HFFc6 (cell line): Measurements from ENCODE around the gene MLST8. TPM values are rescaled to one million over a fixed set of nuclear protein-coding genes. Genes with fewer than 3 reads are reported as not detected.

Source experiments
- DNase-seq: peaks from one replicate; pipeline ENCODE4 v3.0.0-alpha.2; 2018
- H3K27ac Mint-ChIP-seq: 2 replicates; pipeline ENCODE4 v1.8.0; 2020; ENCODE audit warnings: mild to moderate bottlenecking, mixed read lengths
- H3K27me3 Mint-ChIP-seq: 2 replicates; pipeline ENCODE4 v1.8.0; 2021; ENCODE audit warnings: mild to moderate bottlenecking, moderate library complexity, mixed read lengths; ENCODE audit not compliant: insufficient read depth
- H3K36me3 Mint-ChIP-seq: 2 replicates; pipeline ENCODE4 v1.8.0; 2021; ENCODE audit warnings: low read depth, mixed read lengths
- H3K4me1 Mint-ChIP-seq: 2 replicates; pipeline ENCODE4 v1.8.0; 2020; ENCODE audit warnings: low read depth, mixed read lengths
- H3K4me3 Mint-ChIP-seq: 2 replicates; pipeline ENCODE4 v1.8.0; 2020; ENCODE audit warnings: mild to moderate bottlenecking, moderate library complexity, mixed read lengths
- H3K9me3 Mint-ChIP-seq: 2 replicates; pipeline ENCODE4 v1.8.0; 2020; ENCODE audit warnings: mild to moderate bottlenecking, mixed read lengths
- total RNA-seq, 6 experiments: library from RNA; stranded (reverse); fragmentation: NEBNext Ultra II Directional; extraction: Animal tissue kit (Norgen Biotek cat#: 25700); gene quantifications; 2 replicates in 1 of 6; 3 replicates in 5 of 6; pipeline ENCODE4 v1.2.3, GENCODE V29; 2021
- TF ChIP-seq, protein P1 (sequence below): fragments of 200-600 bp; sonication (generic); IDR thresholded peaks from 2 replicates; pipeline ENCODE4 v1.5.0; 2021; ENCODE audit warnings: antibody characterized with exemption, mild to moderate bottlenecking

Gene MLST8
- total RNA-seq, 6 experiments from 2014 or later, result 32.7 to 39.4 (median 37.5) TPM

DNA sequence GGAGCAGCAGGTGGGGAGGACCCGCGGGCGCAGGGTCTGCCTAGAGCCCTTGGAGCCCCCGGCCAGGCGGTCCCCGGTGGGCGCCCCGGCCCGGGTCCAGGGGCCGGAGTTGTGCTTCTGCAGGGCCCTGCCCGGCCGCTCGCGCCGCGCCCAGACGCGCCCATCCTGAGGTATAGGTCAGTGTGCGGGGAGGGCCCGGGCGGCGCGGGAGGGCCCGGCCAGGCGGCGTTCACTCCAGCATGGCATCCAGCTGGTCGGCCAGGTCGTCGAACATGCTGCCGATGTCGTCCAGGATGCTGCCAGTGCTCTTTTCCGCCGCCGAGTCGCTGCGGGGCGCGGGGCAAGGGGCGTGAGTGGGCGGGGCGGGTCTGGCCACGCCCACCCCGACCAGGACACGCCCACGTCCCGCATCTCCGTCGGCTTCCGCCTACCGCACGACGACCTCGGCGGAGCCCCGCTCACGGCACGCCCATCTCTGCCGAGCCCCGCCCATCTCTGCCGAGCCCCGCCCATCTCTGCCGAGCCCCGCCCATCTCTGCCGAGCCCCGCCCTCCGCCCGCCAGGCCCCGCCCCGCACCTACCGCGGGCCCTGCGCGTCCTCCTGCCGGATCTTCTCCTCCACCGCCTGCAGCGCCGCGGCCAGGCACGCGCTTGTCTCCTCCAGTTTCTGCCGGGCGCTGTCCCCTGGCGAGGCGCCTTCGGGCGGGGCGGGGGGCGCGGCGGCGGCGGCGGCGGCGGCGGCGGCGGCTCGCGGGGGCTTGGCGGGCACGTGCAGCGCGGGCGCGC is 26.7 kb upstream of the MLST8 start:
- H3K27ac Mint-ChIP-seq, result no peak overlapping the region
- TF ChIP-seq, protein P1, sequence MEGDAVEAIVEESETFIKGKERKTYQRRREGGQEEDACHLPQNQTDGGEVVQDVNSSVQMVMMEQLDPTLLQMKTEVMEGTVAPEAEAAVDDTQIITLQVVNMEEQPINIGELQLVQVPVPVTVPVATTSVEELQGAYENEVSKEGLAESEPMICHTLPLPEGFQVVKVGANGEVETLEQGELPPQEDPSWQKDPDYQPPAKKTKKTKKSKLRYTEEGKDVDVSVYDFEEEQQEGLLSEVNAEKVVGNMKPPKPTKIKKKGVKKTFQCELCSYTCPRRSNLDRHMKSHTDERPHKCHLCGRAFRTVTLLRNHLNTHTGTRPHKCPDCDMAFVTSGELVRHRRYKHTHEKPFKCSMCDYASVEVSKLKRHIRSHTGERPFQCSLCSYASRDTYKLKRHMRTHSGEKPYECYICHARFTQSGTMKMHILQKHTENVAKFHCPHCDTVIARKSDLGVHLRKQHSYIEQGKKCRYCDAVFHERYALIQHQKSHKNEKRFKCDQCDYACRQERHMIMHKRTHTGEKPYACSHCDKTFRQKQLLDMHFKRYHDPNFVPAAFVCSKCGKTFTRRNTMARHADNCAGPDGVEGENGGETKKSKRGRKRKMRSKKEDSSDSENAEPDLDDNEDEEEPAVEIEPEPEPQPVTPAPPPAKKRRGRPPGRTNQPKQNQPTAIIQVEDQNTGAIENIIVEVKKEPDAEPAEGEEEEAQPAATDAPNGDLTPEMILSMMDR, result no peak
- H3K36me3 Mint-ChIP-seq, result peaks cover 19% of the 10 kb centered on the region
- no peaks in the 10 kb centered on the region for H3K9me3 Mint-ChIP-seq
- H3K27me3 Mint-ChIP-seq, result peaks cover 6% of the 10 kb centered on the region
- H3K4me1 Mint-ChIP-seq, result no peaks in the 10 kb centered on the region
- no peak overlapping the region for H3K4me3 Mint-ChIP-seq
- no peak for DNase-seq

DNA sequence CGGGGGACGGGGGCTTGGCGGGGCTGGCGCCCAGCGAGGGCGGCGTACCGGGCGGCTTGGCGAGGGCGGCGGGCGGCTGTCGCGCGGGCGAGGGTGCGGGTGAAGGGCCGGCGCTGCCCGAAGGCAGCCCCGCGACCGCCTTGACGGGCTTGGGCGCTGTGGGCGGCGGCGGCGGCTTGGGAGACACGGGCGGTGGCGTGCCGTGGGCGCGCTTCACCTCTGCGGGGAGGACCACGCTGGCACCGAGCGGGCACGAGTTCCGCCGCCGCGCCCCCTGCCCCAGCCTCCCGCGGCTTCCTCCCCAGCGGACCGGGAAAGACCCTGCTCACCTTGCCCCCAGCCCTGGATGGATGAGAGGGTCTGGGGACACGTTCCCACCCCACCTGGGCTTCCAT is 26.1 kb upstream of the MLST8 start:
- no peak overlapping the region for H3K4me3 Mint-ChIP-seq
- TF ChIP-seq, protein P1, result no peak
- H3K9me3 Mint-ChIP-seq, result no peaks in the 10 kb centered on the region
- H3K27ac Mint-ChIP-seq, result no peak overlapping the region
- peaks cover 19% of the 10 kb centered on the region for H3K36me3 Mint-ChIP-seq
- H3K4me1 Mint-ChIP-seq, result no peaks in the 10 kb centered on the region
- DNase-seq, result no peak
- peaks cover 3% of the 10 kb centered on the region for H3K27me3 Mint-ChIP-seq

DNA sequence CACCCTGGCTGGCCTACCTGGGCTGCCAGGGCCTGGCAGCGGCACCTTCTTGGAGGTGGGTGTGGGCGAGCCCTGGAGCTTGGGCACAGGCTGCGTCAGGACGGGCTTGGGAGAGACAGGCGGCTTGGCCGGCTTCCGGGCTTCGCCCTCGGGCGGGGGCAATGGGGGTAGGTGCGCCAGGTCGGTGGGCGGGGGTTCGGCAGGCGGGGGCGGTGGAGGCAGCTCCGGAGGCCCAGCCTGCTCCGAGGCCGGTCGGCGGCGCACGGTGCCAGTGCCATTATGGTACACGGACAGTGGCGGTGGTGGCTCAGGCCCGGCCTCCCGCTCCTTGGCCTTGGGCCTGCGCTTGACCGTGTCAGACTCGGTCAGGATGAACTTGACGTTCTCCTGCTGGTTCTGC is 25.7 kb upstream of the MLST8 start:
- no peaks in the 10 kb centered on the region; the same call in none of the 2 replicates for H3K27me3 Mint-ChIP-seq

DNA sequence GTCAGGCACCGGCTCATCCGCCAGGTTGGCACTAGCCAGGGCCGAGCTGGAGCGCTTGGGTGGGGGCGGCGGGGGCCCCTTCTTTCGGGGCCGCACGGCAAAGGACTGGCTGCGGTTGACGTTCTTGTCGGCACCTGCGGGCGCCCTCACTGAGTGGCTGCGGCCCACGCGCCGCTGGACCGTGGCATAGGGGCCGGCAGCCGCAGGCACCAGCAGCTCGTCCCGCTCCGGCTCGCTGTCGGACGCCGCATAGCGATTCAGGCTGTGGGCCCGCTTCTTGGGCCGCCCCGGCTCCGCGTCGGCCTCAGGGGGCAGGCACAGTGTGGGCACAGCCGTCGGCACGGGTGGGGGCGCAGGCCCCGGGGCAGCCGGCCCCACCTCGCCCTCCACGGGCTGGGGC is 24.8 kb upstream of the MLST8 start:
- peaks cover 19% of the 10 kb centered on the region for H3K36me3 Mint-ChIP-seq
- H3K27me3 Mint-ChIP-seq, result no peaks in the 10 kb centered on the region; the same call in none of the 2 replicates
- no peak for DNase-seq
- TF ChIP-seq, protein P1, result no peak
- H3K4me1 Mint-ChIP-seq, result no peaks in the 10 kb centered on the region
- no peaks in the 10 kb centered on the region for H3K9me3 Mint-ChIP-seq
- H3K27ac Mint-ChIP-seq, result no peak overlapping the region
- H3K4me3 Mint-ChIP-seq, result no peak overlapping the region

More for the DNA sequence above, 25.7 kb upstream of the MLST8 start:
- TF ChIP-seq, protein P1, result no peak
- H3K36me3 Mint-ChIP-seq, result peaks cover 19% of the 10 kb centered on the region
- H3K4me1 Mint-ChIP-seq, result no peaks in the 10 kb centered on the region
- no peak overlapping the region for H3K27ac Mint-ChIP-seq
- no peak overlapping the region for H3K4me3 Mint-ChIP-seq
- no peak for DNase-seq
- H3K9me3 Mint-ChIP-seq, result no peaks in the 10 kb centered on the region

DNA sequence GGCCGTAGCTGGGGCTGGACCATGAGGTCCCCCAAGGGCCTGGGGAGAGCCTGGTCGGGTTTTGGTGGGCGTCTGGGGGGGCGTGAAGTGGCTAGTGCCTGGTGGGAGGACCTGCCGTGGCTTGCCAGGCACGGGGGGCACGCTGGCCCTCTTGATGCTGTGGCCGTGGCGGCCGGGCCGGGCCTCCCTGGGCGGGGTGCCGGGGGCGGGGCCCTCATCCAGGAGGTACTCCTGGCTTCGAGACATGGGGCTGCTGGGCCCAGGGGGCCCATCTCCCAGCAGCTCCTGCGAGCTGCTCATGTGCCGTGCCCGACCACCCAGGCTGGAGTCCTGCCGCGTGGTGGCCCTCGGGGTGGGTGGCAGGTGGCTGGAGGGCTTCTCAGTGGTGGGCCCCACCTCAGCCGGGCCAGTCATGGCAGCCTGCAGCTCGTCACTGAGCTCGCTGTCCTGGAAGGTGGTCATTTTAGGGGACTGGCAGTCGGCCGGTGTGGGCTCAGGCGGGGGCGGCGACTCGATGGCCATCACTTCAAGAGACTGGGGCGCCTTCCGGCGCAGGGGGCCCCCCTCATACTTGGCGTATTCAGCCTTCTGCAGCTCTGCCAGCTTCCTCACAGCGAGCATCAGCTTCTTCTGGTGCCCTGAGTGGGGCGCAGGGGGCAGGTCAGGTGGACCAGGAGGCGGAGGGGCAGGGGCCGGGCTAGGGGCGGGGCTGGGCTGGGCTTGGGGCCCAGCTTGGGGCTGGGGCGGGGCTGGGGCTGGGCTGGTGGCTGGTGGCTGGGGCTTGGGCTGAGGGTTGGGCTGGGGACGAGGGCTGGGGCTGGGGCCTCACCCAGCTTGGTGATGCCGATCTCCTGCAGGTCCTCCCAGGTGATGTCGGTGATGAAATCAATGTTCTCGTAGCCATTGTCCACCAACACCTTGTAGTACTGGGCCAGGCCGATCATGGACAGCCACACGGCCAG is 24.0 kb upstream of the MLST8 start:
- H3K27ac Mint-ChIP-seq, result no peak overlapping the region

More for the DNA sequence above, 24.0 kb upstream of the MLST8 start:
- H3K36me3 Mint-ChIP-seq, result peaks cover 14% of the 10 kb centered on the region
- TF ChIP-seq, protein P1, result no peak
- no peaks in the 10 kb centered on the region for H3K4me1 Mint-ChIP-seq
- H3K9me3 Mint-ChIP-seq, result no peaks in the 10 kb centered on the region
- peaks cover 2% of the 10 kb centered on the region for H3K27me3 Mint-ChIP-seq
- H3K4me3 Mint-ChIP-seq, result no peak overlapping the region
- DNase-seq, result no peak
